HG03575 (cell line): ENCODE results near the gene RBBP9.
"Not testable (repeated sequence)": the region's sequence is repeated elsewhere in the genome, so short reads cannot be mapped to it uniquely, and the experiment has no call there.

Experiments
- ATAC-seq: cut with Tn5 transposase; IDR thresholded peaks from one replicate; pipeline ENCODE4 v1.9.1; 2021; ENCODE audit not compliant: unreplicated experiment, insufficient number of reproducible peaks, low FRiP score; ENCODE audit errors: extremely low read depth

RBBP9 gene

DNA sequence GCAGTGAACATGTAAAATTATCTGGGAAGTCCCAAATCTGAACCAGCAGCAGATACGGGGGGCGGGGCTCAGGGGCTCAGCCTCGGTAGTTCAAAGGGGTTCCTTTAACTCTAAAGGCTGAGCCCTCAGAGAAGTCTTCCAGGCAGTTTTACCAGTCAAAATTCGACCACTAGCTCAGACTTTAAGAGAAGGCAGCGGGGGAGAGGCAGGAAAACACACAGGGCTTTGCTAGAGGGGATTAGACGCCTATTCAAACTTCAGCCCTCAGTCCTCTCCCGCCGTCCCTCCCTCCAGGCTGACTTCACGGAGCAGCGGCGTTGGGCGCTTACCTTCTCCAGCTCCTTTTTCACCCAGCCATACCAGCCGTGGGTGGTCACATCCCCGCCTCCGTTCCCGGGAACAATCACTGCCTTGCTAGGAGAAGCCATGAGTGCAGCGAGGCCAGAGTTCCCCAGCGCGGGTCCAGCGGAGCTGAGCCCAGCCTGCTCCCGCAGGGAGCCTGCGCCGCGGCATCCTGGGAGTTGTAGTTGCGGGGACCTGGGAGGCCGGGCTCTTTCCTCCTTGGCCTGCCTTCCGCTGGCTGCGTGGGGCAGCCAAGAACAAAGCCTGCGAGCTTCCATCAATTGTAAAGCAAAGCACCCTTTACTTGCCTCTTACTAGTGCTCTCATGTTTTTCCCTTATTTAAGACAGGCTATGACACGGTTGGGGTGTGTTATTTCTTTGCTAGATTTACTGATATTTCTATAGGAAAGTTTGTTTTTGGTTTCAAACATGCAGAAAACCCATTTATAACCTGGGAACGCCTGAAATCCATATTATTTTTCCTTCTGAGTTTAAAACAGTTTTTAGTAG lies at the start of gene RBBP9:
Gene RBBP9 (minus strand): TSS at position 486 of the 853 bp plus-strand sequence. CDS start 58 bp downstream, at position 428.
- ATAC-seq = peak; percentile 90

DNA sequence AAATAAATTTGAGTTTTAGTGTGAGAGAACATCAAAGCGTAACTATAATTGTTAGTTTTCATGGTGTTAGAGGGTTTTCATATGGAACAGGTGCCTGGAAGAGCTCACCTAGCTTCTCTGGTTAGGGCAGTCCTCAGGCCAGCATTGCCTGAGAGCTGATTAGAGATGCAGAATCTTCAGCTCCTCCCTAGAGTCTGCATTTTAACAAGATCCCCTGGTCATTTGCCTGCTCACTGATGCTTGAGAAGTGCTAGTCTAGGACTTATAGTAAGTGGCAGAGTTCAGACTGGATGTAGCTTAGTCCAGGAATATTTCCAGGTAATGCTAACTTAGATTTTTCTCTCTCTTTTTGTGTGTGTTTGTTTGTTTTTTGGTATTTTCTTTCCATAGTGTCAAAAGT lies 48.5 kb upstream of the RBBP9 start:
- no peak for ATAC-seq

DNA sequence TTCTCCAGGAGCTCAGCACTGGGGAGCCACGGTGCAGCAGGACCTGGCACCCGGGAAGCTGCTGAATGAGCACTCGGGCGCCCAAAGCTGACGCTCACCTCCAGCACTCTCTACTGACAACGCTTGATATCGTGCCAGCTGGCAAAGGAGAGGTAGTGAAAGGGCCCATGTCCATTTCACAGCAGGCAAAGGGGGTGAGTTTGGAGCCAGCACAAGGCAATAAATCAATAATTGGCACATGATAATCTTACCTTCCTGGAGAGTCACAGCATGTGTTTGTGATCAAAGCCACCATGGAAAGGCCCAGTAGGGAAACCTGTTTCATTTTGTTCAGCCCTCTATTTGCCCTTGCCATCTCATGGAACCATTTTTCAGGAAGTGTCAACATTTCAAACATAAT lies 46.9 kb upstream of the RBBP9 start:
- no peak for ATAC-seq

DNA sequence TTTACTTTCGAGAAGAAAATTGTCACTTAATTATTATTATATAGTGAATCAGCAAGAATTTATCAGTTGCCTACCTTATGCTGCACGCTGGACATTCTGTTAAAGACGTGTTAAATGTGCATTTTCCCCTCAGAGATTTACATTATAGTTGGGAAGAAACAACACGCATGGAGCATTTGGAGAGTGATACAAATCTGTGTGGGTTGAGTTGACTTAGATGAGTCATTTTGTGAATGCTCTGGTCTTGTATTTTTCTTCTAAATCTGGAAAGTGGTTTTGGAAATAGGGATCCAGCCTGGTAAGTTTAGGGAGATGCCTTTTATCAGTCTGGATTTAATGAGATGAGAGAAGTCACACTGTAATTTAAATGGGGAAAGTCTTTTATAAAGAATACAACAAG lies 46.2 kb upstream of the RBBP9 start:
- ATAC-seq = no peak

DNA sequence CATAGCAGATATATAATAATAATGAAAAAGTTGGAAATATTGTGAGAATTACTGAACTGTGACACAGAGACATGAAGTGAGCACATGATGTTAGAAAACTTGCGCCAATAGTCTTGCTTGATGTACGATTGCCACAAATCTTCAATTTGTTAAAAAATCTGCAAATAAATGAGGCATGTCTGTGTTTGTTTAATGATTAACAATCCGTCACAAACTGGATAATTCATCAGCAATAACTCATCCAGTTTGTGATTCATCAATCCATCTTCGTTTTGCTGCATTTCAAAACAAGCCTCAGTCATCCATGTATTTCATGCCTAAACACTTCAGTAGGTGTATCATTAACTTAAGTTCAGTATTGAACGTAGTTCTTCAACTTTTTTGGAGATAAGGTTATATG lies 44.7 kb upstream of the RBBP9 start:
- ATAC-seq = no peak

DNA sequence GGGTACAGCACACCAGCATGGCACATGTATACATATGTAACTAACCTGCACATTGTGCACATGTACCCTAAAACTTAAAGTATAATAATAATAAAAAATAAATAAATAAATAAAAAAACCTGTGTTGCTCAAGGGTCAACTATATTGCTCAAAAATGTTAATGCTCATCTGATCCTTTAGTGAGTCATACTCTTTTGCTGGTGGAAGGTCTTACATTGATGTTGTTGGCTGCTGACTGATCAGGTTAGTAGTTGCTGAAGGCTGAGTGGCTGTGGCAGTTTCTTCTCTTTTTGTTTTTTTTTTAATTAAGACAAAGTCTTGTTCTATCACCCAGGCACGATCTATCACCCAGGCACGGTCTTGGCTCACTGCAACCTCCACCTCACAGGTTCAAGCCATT lies 40.6 kb upstream of the RBBP9 start:
- no peak for ATAC-seq

DNA sequence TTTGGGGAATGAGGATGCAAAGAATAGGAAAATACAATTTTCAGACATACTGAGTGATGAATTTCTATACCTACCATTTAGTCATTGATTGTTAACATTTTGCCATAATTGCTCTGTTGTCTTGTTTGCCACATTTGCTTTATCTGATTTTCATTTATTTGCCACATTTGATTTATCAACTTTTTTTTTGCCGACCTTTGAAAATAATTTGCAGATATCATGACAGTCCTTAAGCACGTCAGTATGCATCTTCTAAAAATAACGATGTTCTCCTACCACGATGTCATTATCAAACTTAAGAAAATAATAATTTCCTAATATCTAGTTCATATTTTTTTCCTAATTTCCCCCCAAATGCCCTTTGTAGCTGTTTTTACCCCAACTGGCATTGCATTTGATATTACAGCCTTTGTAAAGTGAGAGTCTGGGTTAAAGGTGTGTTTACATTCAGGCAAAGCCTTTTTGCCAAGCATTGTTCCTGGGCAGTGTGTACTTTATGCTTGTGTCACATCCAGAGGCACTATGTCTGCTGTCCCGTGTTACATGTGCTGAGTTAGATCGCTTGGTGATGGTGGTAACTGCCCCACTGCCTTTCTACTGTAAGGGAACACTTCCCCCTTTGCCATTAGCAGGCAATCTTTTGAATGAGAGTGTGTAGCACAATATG lies 37.1 kb upstream of the RBBP9 start:
- ATAC-seq = no peak

DNA sequence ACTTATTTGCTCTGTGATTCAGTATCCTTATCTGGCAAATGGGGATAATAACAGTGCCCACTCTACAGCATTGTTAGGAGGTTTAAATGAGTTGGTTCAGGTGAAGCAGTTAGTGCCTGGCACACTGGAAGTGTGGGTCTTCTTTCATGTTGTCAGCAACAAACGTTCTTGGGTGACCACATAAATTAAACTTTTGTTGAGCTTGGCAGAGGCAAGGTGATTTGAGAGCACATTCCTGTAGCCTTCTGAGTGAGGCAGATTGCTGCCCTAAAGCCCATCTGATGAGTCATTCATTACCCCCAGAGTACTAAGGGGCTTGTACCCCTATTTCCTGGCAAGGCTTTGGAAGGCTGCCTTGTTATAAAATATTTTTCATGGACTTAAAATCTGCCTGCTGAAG lies 36.5 kb upstream of the RBBP9 start:
- ATAC-seq = no peak

DNA sequence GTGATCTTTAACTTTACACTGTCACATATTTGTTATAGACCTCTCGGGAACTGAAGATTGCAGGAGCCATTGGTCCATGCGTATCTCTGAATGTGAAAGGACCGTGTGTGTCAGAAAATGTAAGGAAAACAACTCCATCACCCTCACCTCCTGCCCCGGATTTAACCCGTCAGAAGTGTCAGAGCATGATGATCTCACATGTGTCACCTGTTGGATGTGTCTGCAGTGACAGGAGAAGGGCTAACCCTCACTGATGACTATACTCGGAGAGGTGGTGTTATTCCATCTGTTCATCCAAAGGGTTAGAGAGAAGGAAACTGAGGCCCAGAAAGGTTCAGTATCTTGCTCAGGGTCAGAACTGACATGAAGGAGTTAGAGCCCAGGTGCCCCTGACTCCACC lies 35.6 kb upstream of the RBBP9 start:
- ATAC-seq = no peak

DNA sequence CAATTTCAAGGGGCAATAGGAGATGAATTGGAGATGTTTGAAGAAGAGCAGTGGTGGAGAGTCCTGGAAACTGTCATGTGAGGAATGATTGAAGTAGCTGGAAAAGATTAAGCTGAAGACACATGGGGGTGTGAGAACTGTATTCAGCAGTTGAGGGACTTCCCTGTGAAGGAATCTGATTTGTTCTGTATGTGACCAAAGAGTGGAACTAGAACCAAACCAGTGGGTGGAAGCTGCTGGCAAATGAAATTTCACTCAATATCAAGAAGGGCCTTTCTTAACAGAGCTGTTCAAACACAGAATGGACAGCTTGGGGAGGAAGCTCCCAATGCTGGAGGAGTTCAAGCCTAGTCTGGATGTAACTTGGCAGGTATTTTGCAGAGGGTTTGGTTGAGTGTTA lies 32.0 kb upstream of the RBBP9 start:
- ATAC-seq = no peak

DNA sequence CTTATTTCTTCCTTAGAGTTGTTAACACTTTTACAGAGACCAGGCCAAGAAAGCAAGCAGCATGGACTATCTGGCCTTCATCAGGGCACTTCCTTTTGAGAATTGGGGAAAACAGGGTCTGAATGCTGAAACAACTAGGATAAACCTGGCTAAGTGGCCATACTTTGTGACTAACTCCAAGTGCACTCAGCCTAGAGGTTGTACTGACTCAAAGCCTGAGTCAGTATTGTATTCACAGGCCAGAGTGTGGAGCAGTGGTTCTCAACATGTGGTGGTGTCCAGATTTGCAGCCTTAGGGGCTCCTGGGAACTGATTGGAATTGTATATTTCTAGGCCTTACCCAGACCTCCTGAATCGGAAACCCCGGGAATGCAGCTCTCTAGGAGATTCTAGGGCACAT lies 30.8 kb upstream of the RBBP9 start:
- ATAC-seq = no peak

DNA sequence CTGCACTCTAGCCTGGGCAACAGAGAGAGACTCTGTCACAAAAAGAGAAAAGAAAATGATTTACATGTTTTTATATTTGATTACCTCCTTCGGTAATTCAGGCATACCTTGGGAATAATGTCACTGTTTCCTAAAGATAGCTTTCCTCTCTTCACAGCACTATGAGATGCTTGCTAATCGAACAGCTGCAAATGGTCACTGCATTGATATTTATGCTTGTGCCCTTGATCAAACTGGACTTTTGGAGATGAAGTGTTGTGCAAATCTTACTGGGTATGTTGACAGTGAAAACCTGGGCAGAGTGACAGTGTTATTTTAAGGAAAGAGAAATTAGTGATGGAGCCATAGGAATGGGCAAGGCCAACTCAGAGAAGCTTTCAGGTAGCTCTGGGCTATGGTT lies 30.3 kb upstream of the RBBP9 start:
- ATAC-seq = no peak

DNA sequence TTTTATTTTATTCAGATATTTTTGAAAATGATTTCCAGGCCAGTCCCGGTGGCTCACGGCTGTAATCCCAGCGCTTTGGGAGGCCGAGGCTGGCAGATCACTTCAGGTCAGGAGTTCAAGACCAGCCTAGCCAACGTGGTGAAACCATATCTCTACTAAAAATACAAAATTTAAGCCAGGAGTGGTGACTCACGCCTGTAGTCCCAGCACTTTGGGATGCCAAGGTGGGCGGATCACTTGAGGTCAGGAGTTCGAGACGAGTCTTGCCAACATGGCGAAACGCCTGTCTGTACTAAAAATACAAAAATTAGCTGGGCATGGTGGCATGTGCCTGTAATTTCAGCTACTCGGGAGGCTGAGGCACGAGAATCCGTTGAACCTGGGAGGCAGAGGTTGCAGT lies 29.7 kb upstream of the RBBP9 start:
- ATAC-seq = not testable (repeated sequence)

DNA sequence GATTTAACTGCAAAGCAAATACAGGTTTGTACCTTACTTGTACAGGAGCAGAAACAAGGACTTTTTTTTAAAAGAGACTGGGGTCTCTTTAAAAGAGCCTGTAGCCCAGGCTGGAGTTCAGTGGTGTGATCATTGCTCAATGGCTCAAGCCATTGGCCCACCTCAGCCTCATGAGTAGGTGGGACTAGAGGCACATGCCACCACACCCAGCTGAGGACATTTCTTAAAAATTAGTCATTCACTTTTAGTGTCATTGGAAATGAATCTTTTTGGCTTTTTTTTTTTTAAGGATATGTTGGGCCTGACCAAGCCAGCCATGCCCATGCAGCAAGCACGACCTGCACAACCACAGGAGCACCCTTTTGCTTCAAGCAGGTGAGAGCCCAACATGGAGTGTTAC lies 27.6 kb upstream of the RBBP9 start:
- no peak for ATAC-seq

DNA sequence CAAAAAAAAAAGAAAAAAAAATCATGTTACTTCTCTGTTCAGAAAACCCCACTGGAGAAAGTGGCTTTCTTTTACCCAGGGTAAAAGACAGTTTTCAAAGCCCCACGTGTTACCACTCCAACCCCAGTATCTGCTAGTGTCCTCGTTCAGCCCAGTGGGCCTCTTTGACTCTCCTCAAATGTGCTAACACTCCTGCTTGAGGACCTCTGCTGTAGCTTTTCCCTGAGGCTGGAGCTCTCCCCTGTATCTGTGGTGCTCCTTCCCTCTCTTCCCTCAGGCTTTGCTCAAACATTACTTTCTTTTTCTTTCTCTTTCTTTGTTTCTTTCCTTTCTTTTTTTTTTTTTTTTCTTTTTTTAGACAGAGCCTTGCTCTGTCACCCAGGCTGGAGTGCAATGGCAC lies 26.0 kb upstream of the RBBP9 start:
- no peak for ATAC-seq

DNA sequence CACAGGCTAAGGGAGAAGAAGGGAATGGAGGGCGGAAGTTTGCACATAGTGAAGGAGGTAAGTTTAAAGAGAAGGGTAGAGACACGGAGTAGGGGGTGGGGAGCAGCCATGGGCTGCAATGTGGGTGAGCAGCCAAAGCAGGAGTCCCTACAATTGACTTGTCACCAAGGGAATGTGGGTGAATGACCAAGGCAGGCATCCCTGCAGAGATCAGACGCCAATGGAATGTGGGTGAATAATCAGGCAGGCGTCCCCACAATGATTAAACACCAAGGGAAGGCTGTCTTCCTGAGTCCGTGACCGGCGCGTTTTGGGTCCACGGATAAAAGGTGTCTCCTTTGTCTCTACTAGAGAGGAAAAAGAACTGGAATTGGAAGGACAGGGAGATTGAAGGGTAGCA lies 25.0 kb upstream of the RBBP9 start:
- ATAC-seq = not testable (repeated sequence)

DNA sequence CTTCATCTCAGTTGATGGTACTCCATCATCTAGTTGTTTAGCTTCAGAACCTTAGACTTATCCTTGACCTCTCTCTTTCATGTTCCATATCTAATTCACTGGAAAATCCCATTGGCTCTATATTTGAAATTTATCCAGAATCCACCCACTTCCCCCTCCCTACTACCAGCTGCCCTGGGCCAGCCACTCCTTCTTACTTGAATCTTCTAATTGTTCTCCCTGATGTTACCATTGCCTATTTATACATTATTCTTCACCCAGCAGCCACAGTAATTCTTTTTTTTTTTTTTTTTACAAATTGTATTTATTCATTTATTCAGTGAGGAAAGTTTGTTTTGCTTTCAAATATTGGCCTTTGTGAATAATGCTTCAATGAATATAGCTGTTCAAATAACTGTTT lies 18.9 kb upstream of the RBBP9 start:
- ATAC-seq = no peak

DNA sequence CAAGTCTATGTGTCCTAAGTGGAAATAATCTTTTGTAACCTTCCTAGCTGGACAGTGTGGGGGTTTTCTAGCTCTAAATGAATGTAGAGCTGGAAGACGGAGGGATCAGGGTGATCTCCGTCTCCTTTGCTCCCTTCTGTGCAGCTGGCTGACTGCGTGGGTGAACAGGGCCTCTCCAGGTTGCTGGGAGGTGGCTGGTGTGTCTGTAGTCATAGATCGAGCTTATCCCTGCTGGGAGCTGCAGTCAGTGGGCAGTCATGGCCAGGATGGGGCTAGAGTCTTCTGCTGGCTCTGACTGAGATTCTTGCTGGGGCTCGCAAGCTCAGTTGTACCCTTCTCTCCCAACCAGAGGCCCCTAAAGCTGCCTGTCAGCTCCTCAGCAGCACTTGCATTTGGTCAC lies 17.1 kb upstream of the RBBP9 start:
- ATAC-seq = no peak

DNA sequence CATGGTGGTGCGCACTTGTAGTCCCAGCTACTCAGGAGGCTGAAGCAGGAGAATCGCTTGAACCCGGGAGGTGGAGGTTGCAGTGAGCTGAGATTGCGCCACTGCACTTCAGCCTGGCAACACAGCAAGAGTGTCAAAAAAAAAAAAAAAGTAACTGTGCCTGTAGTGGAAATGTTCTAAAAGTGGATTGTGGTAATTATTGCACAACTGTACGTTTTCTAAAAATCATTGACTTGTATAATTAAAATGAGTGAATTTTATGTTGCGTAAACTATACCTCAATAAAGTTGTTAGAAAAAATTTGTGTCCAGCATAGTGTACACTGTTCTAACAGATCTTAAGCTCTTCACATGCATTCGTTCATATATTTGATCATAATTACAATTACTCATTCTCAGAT lies 16.2 kb upstream of the RBBP9 start:
- ATAC-seq = no peak

DNA sequence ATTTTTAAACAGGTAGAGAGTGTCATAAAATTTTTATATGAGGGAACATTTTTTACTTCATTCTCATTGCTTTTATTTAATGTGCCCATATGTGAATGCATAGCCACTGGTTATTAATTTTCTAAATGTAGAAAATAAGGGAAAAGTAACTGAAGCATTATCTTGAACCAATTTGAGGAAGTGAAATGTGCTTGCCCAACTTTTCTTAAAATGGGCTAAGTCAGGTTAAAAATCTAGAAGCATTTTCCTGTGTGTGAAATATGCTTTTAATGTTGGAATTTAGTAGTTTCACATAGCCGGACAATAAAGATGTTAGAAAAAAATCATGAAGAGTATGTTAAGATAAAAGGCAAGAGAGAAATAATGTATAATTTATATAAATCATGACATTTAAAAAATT lies 14.5 kb upstream of the RBBP9 start:
- no peak for ATAC-seq
